GM10847 (cell line): ENCODE measurements around the gene PLK5.

ENCODE experiments used
- POLR2A ChIP-seq: IDR thresholded peaks from 2 replicates; pipeline ENCODE4 v1.6.1; 2011; ENCODE audit not compliant: insufficient read length; ENCODE audit errors: extremely low read depth

Gene PLK5, protein sequence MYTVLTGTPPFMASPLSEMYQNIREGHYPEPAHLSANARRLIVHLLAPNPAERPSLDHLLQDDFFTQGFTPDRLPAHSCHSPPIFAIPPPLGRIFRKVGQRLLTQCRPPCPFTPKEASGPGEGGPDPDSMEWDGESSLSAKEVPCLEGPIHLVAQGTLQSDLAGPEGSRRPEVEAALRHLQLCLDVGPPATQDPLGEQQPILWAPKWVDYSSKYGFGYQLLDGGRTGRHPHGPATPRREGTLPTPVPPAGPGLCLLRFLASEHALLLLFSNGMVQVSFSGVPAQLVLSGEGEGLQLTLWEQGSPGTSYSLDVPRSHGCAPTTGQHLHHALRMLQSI

DNA sequence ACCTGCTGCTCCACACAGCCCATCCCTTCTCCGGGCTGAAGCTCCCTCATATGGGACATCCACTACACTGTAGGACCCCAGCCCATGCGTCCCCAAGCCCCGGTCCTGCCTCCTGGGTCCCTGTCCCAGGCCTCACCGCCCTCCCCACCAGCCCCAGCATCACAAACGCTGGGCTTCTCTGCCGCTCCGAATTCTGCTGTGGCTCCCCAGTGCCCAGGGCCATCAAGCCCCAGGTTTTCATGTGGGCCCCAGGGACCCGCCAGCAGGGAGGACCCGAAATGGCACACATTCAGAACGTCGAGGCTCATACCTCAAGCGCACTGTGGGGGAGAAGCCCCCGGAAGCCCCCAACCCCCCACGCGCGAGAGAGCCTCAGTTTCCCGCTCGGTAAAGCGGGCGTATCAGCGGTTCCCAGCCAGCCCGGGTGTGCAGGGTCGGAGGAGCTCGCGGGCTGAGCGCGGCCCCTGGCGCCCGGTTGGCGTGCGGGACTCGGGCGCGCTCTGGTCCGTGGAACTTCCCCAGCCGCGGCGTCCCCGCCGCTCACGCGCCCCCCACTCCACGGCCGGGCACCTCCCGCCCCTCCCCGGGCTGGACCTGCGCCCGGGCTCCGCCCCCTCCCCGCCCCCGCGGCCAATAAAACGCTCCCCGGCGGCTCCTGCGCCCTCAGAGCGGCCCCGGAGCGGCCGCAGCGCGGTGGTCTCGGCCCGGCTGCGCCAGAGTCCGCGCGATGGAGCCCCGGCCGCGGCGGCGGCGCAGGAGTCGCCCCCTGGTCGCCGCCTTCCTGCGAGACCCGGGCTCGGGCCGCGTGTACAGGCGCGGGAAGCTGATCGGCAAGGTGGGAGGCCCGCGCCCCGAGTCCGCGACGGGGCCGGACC lies at the start of gene PLK5:
PLK5 (plus strand) TSS at position 666 of the 875 bp plus-strand sequence. CDS start 2,920 bp downstream, outside the sequence.
- no peak for TF ChIP-seq POLR2A

DNA sequence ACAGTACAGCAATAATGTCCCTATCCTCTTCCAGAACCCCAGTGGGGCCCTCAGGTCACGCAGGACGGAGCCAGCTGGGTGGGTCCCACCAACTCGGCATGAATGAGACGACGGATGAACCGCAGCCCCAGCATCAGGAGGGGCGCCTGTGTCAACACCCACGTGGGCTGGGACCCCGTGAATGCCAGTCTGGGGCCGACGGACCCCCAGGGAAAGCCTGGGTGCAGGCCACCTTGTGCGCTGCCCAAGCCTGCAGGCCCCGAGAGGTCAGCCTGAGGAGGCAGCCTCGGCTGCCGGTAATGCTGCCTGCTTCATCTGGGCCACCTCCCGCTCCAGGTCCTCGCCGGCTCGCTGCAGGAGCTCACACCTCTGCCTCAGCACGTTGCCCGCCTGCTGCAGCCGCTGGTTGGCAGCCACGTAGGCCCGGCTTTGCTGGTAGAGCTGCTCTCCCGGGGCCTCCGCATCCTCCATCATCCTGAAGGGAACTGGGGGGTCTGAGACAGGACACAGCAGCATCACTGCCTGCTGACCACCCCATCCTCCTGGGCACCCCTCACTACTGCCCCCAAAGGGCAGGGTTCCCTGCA lies 49.0 kb upstream of the PLK5 start:
- TF ChIP-seq POLR2A, result no peak

DNA sequence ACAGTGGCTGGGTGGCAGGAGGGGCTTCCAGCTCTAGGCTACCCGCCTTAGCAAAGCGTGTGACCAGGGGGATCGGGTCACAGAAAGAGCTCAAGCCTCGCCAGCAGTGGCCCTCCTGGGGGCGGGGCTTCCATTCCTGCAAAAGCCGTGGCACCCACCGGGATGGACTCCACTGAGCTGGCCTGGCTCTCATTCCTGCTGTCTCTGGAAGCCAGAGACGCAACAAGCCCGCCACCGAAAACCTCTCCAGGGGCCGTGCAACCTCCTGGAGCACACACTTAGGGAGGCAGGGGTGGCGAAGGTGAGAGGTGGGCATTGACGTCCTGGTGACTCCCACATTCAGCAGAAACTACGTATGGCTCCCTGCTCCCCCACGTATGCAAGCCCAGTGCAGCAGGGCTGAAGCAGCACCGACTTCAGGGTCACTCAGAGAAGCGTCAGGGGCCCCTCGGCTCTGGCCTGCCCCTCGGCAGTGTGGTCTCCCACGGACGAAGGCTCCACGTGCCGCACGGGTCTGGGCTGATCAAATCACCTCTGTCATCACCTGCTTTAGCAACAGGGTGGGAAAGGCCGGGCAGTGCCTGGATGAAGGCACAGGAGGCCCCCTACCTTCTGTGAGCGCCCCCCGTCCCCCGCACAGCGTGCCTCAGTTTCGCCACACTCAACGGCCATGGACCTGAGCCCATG lies 48.0 kb upstream of the PLK5 start:
- no peak for TF ChIP-seq POLR2A

DNA sequence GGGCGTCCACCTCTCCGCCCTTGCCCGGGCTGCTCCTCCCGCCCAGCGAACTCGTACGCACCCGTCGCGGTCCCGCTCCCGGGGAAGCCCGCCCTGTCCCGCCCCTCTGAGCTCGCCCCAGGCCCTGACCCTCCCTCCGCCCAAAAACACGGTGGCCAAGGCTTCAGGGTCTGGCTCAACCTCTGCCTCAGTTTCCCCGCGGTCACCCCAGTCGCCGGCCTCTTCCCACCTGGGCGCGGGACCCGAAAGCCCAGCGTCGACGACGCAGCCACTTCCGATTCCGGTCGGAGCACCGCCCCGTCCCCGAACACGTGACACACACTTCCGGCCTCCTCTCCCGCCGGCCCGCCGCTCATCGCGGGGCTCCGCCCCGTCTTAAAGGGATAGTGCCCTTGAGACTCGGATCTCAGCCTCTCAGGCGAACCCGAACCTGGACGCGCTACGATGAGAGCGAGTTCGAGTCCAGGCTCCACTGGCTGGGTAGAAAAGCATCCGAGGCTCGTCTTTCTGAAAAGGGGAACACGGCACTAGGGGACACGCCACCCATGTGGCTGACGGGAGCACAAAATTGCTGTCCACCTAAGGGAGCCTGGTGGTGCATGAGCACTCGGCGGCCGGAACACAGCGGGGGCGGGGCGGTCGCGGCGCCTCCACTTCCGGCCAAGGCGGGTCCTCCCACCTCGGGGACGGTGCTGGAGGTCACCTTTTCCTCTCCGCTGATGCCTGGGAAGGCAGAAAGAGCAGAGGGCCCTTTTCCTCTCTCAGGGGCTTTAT lies 44.8 kb upstream of the PLK5 start, which contains the start of gene C19orf25:
C19orf25 (minus strand) TSS at position 282 of the 774 bp plus-strand sequence. CDS start 312 bp downstream, outside the sequence.
- TF ChIP-seq POLR2A, result peak; percentile 93

DNA sequence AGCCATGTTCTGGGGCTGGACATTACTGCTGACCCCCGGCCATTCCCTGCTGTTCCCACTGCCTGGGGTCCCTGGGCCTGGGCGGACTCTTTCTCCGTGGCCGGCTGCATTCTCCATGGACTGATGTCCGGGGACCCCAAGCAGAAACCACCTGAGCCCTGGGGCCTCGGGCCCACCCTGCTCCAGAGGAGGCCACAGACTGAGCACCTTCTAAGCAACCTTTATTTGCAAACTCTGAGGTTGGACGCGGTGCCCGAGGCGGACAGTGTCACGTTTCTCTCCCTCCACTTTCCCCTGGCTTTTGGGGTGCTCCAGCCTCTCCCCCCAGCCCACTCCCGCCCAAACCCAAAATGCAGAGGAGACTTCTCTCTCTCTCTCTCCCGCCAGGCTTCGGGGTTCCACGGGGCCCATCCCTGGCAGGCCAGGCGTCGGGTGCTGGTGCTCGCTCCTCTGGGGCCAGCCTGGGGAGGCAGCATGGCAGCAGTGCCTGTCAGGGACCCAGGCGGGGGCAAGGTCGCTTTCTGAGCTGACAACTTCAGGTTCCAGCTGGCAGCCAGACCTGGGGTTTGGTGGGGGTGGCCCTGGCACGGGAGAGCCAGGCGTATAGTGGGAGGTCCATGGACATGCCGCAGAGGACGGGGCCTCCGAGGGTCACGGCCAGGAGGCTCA lies 42.5 kb upstream of the PLK5 start:
- TF ChIP-seq POLR2A, result no peak

DNA sequence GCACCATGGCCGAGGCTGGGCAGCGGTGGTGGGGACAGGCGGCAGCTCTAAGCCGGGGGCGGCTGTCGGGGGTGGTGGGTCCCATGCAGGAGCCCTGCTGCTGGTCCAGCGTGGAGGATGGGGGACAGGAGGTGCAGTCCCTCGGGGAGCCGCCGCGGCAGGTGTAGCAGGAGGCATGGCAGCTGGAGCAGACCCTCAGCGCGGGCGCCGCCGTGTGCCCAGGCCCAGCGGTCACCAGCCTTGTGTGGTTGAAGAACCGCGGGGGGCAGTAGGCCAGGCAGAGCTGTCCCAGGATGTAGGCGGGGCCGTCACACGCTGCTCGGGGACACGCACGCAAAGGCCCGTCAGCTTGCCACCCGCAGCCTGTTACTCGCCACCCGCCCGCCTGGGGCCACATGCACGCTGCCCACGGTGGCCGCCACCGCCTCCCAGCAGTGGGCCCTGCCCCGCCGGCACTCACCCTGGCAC lies 42.0 kb upstream of the PLK5 start:
- TF ChIP-seq POLR2A, result no peak

DNA sequence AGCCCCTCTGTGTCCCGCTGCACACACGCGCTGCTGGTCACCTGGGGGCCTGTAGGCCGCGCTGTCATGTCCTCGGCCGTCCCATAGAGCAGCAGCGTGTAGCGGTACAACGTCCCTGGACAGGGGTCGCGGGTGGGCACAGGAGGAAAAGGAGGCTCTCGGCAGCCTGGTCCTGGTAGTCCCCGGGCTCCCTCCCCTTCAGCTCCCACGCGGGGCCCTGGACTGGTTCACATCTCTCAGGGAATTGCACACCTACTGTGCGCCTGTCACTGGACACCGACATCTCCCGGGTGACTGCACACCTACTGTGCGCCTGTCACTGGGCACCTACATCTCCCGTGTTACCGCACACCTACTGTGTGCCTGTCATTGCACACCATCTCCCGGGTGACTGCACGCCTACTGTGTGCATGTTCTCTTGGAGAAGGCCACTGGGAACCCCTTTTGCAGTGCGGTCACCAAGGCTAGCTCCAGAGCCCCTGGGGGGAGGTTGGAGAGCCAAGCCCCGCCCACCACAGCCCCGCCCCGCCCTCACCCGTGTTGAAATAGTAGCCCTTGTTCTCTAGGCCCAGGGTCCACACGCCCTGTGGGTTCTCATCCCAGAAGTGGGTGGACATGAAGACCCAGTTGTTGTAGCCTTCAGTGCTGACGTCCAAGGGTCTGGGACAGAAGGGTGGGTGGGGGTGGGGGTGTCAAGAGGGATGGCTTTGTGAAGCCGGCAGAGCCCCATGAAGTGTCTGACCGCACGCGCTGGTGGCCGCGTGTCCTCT lies 41.3 kb upstream of the PLK5 start:
- TF ChIP-seq POLR2A, result no peak

DNA sequence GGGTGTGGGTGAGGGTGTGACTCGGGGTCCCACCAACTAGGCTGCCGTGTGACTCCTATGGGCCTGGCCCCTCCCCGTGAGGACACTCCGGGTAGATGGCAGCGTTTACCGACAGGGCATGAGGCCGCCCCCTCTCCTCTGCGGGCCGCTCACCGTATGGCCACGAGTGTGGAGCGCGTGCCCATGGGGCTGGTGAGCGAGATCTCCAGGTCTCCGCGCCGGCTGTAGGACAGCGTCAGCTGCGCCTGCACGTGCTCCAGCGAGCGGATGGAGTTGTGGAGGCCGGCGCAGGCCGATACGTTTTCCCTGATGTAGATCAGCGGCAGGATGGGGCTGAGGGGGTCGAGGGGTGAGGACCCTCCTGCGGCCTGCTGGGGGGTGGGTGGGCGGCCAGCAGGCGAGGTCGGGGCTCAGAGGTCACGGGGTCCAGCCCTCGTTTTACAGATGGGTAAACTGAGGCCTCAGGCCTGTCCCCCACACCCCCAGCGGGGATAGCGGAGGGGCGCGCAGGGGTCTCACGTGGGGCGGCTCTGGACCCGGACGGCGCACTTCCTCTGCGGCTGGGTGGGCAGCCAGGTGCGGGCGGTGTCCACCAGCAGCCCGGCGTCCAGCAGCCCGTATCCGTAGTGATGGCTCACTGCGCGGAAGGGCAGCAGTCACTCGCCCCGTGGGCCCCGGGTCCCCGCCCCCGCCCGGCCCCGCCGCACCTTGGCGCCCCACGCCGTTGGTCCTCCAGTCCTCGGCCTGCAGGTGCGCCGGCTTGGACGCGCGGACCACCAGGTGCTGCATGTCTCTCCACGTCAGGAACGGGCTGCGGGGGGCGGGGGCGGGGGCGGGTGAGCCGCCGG lies 40.5 kb upstream of the PLK5 start:
- TF ChIP-seq POLR2A, result no peak

DNA sequence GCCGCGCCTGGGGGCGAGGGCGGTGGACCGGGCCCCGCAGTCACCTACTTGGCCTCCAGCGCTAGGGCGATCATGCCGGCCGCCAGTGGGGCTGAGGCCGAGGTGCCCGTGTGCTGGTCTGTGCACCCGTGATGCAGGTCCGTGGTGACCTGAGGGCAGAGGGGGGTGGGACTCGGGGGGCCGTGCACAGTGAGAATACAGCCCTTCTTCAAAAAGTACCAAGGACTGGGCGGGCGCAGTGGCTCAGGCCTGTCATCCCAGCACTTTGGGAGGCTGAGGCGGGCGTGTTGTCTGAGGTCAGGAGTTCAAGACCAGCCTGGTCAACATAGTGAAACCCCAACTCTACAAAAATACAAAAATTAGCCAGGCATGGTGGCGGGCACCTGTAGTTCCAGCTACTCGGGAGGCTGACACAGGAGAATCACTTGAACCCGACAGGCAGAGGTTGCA lies 39.9 kb upstream of the PLK5 start:
- no peak for TF ChIP-seq POLR2A

DNA sequence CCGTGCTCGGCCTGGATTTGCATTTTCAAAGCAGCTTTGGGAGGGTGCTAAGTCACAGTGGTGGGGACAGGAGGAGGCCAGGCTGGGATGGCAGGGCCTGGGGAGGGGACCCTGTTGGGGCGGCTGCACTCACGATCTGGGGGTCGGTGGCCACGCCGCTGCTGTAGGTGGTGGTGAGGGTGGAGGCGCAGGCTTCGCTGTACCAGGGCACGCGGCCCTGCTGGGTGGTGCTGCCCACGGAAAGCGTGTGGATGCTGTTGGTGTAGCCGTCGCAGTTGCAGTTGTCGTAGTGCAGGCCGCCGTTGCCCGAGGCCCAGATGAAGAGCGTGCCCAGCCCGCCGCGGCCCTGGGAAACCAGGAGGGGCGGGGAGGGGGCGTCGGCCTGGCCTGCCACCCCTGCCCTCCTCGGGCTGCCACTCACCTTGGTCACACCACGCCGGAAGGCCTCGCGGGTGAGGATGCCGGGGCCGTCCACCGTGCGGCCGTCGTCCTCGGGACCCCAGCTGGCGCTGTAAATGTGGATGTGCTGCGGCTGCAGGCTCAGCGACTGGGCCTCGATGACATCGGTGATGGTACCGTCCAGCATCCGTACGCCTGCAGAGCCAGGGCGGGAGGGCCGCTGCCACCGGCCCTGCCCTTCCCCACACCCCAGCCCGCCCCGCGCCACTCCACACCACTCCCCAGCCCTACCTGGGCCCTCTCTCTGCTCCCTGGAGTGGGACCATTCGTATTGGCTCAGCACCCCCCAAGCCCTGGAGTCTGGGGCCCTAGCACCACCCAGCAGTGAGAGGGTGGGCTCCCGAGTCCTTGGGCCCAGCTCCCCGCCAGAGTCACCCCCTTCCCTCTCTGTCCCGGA lies 36.9 kb upstream of the PLK5 start:
- TF ChIP-seq POLR2A, result no peak
